Hepatocyte (in vitro differentiated cells): ENCODE results near the gene C1orf167.

Source experiments
- CTCF ChIP-seq: fragments of 200-600 bp; sonication (generic); IDR thresholded peaks from 2 replicates; pipeline ENCODE4 v1.5.1; 2016; ENCODE audit warnings: antibody characterized with exemption, mild to moderate bottlenecking; ENCODE audit not compliant: poor library complexity
- EZH2phosphoT487 ChIP-seq: fragments of 200-600 bp; sonication (generic); IDR thresholded peaks from one replicate; pipeline ENCODE4 v1.6.1; 2018; ENCODE audit warnings: antibody characterized with exemption, mild to moderate bottlenecking, low read depth, moderate library complexity; ENCODE audit not compliant: unreplicated experiment, severe bottlenecking

DNA sequence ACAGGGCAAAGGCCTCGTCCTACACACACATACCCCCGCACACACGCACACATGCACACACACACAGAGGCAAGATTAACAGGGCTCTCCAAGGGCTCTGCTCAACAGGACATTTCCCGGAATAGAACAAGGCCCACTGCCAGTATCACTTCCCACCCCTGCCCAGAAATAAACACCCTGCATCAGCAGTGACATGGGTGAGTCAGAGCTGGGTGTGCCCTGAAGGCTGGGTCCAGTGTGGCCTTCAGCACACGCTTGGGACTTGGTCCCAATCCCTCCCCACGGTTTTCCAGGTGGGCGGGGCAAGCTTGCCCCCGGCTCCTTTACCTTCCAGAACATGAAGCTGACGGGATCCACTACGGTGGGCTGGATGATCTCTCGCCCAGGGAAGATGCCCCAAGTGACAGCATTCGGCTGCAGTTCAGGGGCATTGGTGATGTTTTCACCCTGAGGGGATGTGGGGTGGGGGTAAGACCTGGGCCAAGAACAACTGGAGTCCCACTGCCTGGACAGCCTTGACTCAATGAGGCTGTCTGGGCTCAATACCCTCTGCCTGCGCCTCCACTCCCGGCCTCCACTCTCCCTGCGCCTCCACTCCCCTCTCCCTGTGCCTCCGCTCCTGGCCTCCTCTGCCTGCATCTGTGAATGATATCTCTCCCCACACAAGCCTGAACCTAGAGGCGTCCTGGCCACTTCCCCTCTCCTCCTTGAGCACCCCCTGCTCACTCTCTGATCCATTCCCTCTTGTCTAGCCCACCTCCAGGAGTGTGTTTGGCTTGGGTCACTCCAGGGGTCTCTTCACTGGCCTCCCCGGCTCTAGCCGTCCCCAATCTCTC lies 29.1 kb downstream of the C1orf167 start:
- TF ChIP-seq CTCF = no peak
- TF ChIP-seq EZH2phosphoT487 = no peak
